H9 (cell line): ENCODE data around the gene SCCPDH. TPM values are rescaled to one million over a fixed set of nuclear protein-coding genes. Genes with fewer than 3 reads are reported as not detected.

Experiments
- DNase-seq: peaks from one replicate; pipeline ENCODE4 v3.0.0-alpha.2; 2017
- H2AFZ ChIP-seq: one replicate; pipeline ENCODE4 v1.6.1; 2013; ENCODE audit warnings: mild to moderate bottlenecking, low read length, control low read depth, moderate library complexity
- H2AK5ac ChIP-seq: 2 replicates; pipeline ENCODE4 v1.6.1; 2013; ENCODE audit warnings: low read length, control low read depth, mixed read lengths; ENCODE audit not compliant: insufficient read length
- H2BK120ac ChIP-seq: one replicate; pipeline ENCODE4 v1.6.1; 2013; ENCODE audit warnings: low read depth, mild to moderate bottlenecking, low read length, control low read depth, inconsistent platforms; ENCODE audit not compliant: poor library complexity, severe bottlenecking
- H2BK12ac ChIP-seq: 2 replicates; pipeline ENCODE4 v1.6.1; 2013; ENCODE audit warnings: low read length, control low read depth, mixed read lengths, low read depth; ENCODE audit not compliant: insufficient read length
- H2BK15ac ChIP-seq: 2 replicates; pipeline ENCODE4 v1.6.1; 2013; ENCODE audit warnings: low read depth, low read length, control low read depth
- H2BK20ac ChIP-seq: one replicate; pipeline ENCODE4 v1.6.1; 2013; ENCODE audit warnings: low read depth, mild to moderate bottlenecking, low read length, control low read depth, inconsistent platforms; ENCODE audit not compliant: poor library complexity, severe bottlenecking
- H2BK5ac ChIP-seq: 2 replicates; pipeline ENCODE4 v1.6.1; 2013; ENCODE audit warnings: low read length, control low read depth, mixed read lengths; ENCODE audit not compliant: insufficient read length
- H3K14ac ChIP-seq: 2 replicates; pipeline ENCODE4 v1.6.1; 2013; ENCODE audit warnings: low read length, control low read depth; ENCODE audit not compliant: insufficient read depth
- H3K18ac ChIP-seq: 2 replicates; pipeline ENCODE4 v1.6.1; 2013; ENCODE audit warnings: low read depth, mild to moderate bottlenecking, mixed read lengths, low read length, control low read depth; ENCODE audit not compliant: insufficient read length
- H3K23ac ChIP-seq: 2 replicates; pipeline ENCODE4 v1.6.1; 2013; ENCODE audit warnings: low read length, control low read depth, mixed read lengths, low read depth; ENCODE audit not compliant: insufficient read length
- H3K23me2 ChIP-seq: 2 replicates; pipeline ENCODE4 v1.6.1; 2013; ENCODE audit warnings: low read depth, mild to moderate bottlenecking, mixed read lengths, low read length, control low read depth; ENCODE audit not compliant: insufficient read length, poor library complexity, severe bottlenecking
- H3K27ac ChIP-seq: 2 replicates; pipeline ENCODE4 v1.5.1; 2013; ENCODE audit warnings: low read length, control low read depth, mixed read lengths, low read depth; ENCODE audit not compliant: insufficient read length
- H3K27me3 ChIP-seq: 2 replicates; pipeline ENCODE4 v1.6.1; 2013; ENCODE audit warnings: low read length, control low read depth, inconsistent platforms; ENCODE audit not compliant: insufficient read depth
- H3K4ac ChIP-seq: 2 replicates; pipeline ENCODE4 v1.6.1; 2013; ENCODE audit warnings: low read depth, mild to moderate bottlenecking, control low read depth, inconsistent platforms, low read length, moderate library complexity
- H3K4me1 ChIP-seq: 2 replicates; pipeline ENCODE4 v1.6.1; 2013; ENCODE audit warnings: low read length, control low read depth, inconsistent platforms; ENCODE audit not compliant: insufficient read depth
- H3K4me2 ChIP-seq: 2 replicates; pipeline ENCODE4 v1.6.1; 2013; ENCODE audit warnings: low read length, control low read depth, mixed read lengths; ENCODE audit not compliant: insufficient read length, insufficient read depth
- H3K56ac ChIP-seq: 2 replicates; pipeline ENCODE4 v1.6.1; 2013; ENCODE audit warnings: low read depth, mild to moderate bottlenecking, mixed read lengths, low read length, control low read depth; ENCODE audit not compliant: insufficient read length
- H3K79me1 ChIP-seq: 2 replicates; pipeline ENCODE4 v1.6.1; 2013; ENCODE audit warnings: low read depth, mild to moderate bottlenecking, moderate library complexity, low read length, control low read depth, inconsistent platforms; ENCODE audit not compliant: insufficient read depth, poor library complexity, severe bottlenecking
- H3K79me2 ChIP-seq: 2 replicates; pipeline ENCODE4 v1.6.1; 2013; ENCODE audit warnings: low read length, control low read depth, inconsistent platforms; ENCODE audit not compliant: insufficient read depth
- H3K9ac ChIP-seq: 2 replicates; pipeline ENCODE4 v1.6.1; 2013; ENCODE audit warnings: low read length, control low read depth, mixed read lengths; ENCODE audit not compliant: insufficient read length; ENCODE audit errors: extremely low read depth
- H3K9me3 ChIP-seq: one replicate; pipeline ENCODE4 v1.6.1; 2013; ENCODE audit warnings: low read depth, low read length, inconsistent platforms; ENCODE audit not compliant: control insufficient read depth
- H3T11ph ChIP-seq: one replicate; pipeline ENCODE4 v1.6.1; 2013; ENCODE audit warnings: mild to moderate bottlenecking, low read length, control low read depth, inconsistent platforms
- H4K20me1 ChIP-seq: one replicate; pipeline ENCODE4 v1.6.1; 2013; ENCODE audit not compliant: control insufficient read depth, insufficient read length, insufficient read depth
- H4K5ac ChIP-seq: 2 replicates; pipeline ENCODE4 v1.6.1; 2013; ENCODE audit warnings: low read depth, mild to moderate bottlenecking, mixed read lengths, low read length, control low read depth; ENCODE audit not compliant: insufficient read length
- H4K8ac ChIP-seq: replicated peaks from 2 replicates; pipeline ENCODE4 v1.6.1; 2013; ENCODE audit warnings: low read length, control low read depth, mixed read lengths, low read depth; ENCODE audit not compliant: insufficient read length
- H4K91ac ChIP-seq: 2 replicates; pipeline ENCODE4 v1.6.1; 2013; ENCODE audit warnings: low read depth, mild to moderate bottlenecking, moderate library complexity, mixed read lengths, low read length, control low read depth; ENCODE audit not compliant: insufficient read length
- H3K27ac Mint-ChIP-seq, 3 experiments: 2 replicates in 2 of 3; 3 replicates in 1 of 3; pipeline ENCODE4 v1.8.0; 2020 to 2021; ENCODE audit warnings: mixed read lengths in 3 of 3, mild to moderate bottlenecking in 1 of 3, moderate library complexity in 1 of 3
- H3K27me3 Mint-ChIP-seq: 2 replicates; pipeline ENCODE4 v1.8.0; 2021; ENCODE audit warnings: low read depth, mild to moderate bottlenecking, moderate library complexity, mixed read lengths
- H3K36me3 Mint-ChIP-seq, 3 experiments: 2 replicates in 2 of 3; 3 replicates in 1 of 3; pipeline ENCODE4 v1.8.0; 2020 to 2021; ENCODE audit warnings: low read depth in 3 of 3, mixed read lengths in 3 of 3; ENCODE audit not compliant: insufficient read depth in 1 of 3
- H3K4me1 Mint-ChIP-seq, 2 experiments: 2 replicates each; pipeline ENCODE4 v1.8.0; 2020; ENCODE audit warnings: mixed read lengths in 2 of 2
- H3K4me3 Mint-ChIP-seq, 2 experiments: 2 replicates in 1 of 2; 3 replicates in 1 of 2; pipeline ENCODE4 v1.8.0; 2020 to 2021; ENCODE audit warnings: mild to moderate bottlenecking in 2 of 2, mixed read lengths in 2 of 2, moderate library complexity in 1 of 2
- H3K9me3 Mint-ChIP-seq, 2 experiments: 2 replicates in 1 of 2; 3 replicates in 1 of 2; pipeline ENCODE4 v1.8.0; 2020; ENCODE audit warnings: mild to moderate bottlenecking in 2 of 2, mixed read lengths in 2 of 2, moderate library complexity in 1 of 2
- CTCF ChIP-seq: fragments of 200-600 bp; sonication (generic); conservative IDR thresholded peaks from 3 replicates; pipeline ENCODE4 v1.8.0; 2021; ENCODE audit warnings: antibody characterized with exemption, mild to moderate bottlenecking
- WGBS: extraction: QIAGEN DNeasy Blood & Tissue Kit; methylation state at CpG from one replicate; pipeline ENCODE4 v1.1.7; 2013; ENCODE audit warnings: missing lambda C conversion rate, low lambda C conversion rate, mixed read lengths; ENCODE audit not compliant: insufficient read length; ENCODE audit errors: extremely low coverage; 5-methylcytosine and 5-hydroxymethylcytosine counted together
- total RNA-seq: library from RNA; stranded (reverse); gene quantifications from 2 replicates; pipeline ENCODE4 v1.2.1, GENCODE V29; 2021

SCCPDH gene
- total RNA-seq, 1 experiment from 2014 or later, result 20.7 TPM

DNA sequence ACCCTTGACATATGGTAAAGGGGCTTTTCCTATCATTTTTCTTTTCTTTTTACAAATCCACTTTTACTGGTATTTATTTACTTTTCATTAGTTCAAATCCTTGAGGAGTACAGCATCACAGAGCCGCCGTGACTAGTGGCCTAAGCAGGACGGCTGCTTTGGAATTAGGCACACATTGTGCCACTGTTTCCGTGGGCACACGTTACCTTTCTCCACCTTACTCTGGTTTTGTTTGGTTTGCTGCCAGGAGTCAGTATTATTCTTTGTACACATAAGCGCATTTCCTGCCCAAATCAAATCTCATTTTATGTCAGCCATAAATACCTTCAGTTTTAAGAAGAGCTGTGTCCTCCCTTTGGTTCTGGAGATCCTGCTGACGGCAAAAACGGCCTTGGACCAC, 31.2 kb downstream of the SCCPDH start:
- no peak for DNase-seq
- Histone ChIP-seq H3K14ac (no peak overlapping the region), H4K8ac (no peak overlapping the region), H2BK12ac (no peak overlapping the region), H3K4ac (no peak overlapping the region), H3K18ac (no peak overlapping the region), H3K56ac (no peak overlapping the region), H2AK5ac (no peak overlapping the region), H3K23me2 (no peaks in the 10 kb centered on the region), H3K27ac (no peak overlapping the region), H4K20me1 (no peaks in the 10 kb centered on the region), H3K23ac (no peak overlapping the region), H3K9me3 (no peaks in the 10 kb centered on the region), H3K9ac (no peak overlapping the region), H2BK20ac (no peak overlapping the region), H3K4me1 (no peaks in the 10 kb centered on the region), H4K91ac (no peak overlapping the region), H2BK5ac (no peak overlapping the region), H2AFZ (no peak overlapping the region), H3K79me2 (no peaks in the 10 kb centered on the region), H3K4me2 (no peak overlapping the region), H4K5ac (no peak overlapping the region), H2BK15ac (no peak overlapping the region), H3K27me3 (no peaks in the 10 kb centered on the region), H3K79me1 (no peaks in the 10 kb centered on the region), H3T11ph (no peak overlapping the region), H2BK120ac (no peak overlapping the region)
- H3K4me3 Mint-ChIP-seq, result no peak overlapping the region
- H3K27ac Mint-ChIP-seq, result no peak overlapping the region
- WGBS, result no CpG with 5 or more reads among the region's 8 CpGs
- H3K27me3 Mint-ChIP-seq, result no peaks in the 10 kb centered on the region
- H3K36me3 Mint-ChIP-seq, result peaks cover 0 to 2% (median 2%) of the 10 kb centered on the region in 3 experiments; a peak in 6 of 7 replicates
- H3K9me3 Mint-ChIP-seq, result no peaks in the 10 kb centered on the region
- H3K4me1 Mint-ChIP-seq, result peaks cover 3 to 4% of the 10 kb centered on the region in 2 experiments; a peak in 2 of 4 replicates
- TF ChIP-seq CTCF, result no peak
